ENCODE measurements around the gene SAFB. TPM values are rescaled to one million over a fixed set of nuclear protein-coding genes. Genes with fewer than 3 reads are reported as not detected.

SAFB gene
- polyA plus RNA-seq, 1 of the 3 experiments (the other 2 are of a cell fraction), result 90.0 TPM

DNA sequence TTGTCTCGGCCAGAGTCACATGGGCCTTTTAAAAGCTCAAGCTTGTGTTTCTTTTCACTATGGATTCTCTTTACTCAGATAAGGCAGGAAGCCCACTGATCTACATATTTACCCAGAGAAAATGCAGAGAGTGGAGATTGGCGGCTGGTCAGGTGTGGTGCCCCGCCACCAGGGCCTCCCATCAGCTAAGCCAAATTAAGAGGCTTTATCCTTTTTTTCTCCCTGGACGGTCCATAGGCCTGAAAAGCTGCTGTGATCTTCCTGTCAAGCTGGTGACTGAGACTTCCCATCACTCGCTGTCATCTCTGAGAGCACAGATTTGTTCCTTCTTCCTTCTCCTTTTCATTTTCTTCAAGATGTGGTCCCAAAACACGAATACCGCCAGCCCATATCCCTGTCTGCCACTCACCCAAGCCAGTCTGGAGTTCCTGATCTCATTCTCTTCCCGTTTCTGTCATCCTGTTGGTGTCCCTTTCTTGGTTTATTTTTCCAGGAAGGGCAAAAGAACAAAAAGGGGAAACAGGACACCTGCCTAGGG is 1.9 kb downstream of the SAFB start:
- Histone ChIP-seq H3K4me3 (ENCODE audit: low read depth in 2 of 2, low read length in 1 of 2) (peak overlapping the region; percentile 93 to 98), H3K36me3 (replicated peaks in 1 of 2; ENCODE audit: control insufficient read depth in 1 of 2, insufficient read depth in 2 of 2, low read length in 1 of 2) (peaks cover 53 to 58% of the 10 kb centered on the region in 2 experiments), H3K79me2 (ENCODE audit: insufficient read depth) (peaks cover 96% of the 10 kb centered on the region), H2AFZ (ENCODE audit: low read depth) (no peak overlapping the region), H3K4me1 (ENCODE audit: control insufficient read depth in 1 of 2, insufficient read depth in 2 of 2, low read depth in 1 of 2, low read length in 1 of 2) (peaks cover 10 to 34% of the 10 kb centered on the region in 2 experiments; a peak in 3 of 4 replicates), H3K9me2 (no peaks in the 10 kb centered on the region), H4K20me1 (ENCODE audit: insufficient read depth) (peaks cover 59% of the 10 kb centered on the region), H3K27ac (ENCODE audit: low read depth in 2 of 2, low read length in 1 of 2) (peak overlapping the region in 1 of 2 experiments; percentile 92; a peak in 1 of 4 replicates), H3K9me3 (no peaks in the 10 kb centered on the region), H3K27me3 (ENCODE audit: insufficient read depth) (no peaks in the 10 kb centered on the region), H3K4me2 (peak overlapping the region; percentile 85), H3F3A (replicated peaks; ENCODE audit: insufficient read depth) (no peaks in the 10 kb centered on the region), H3K9ac (peak overlapping the region; percentile 96; the same call in 1 of the 2 replicates)
- POLR2A ChIA-PET, result no interaction called here
- CTCF ChIA-PET, result no interaction called here
- 65% methylated on average over 8 of the region's 8 CpGs for WGBS (ENCODE audit: low lambda C conversion rate)
- TF ChIP-seq FOSL2 (IDR thresholded peaks at IDR 0.05; ENCODE audit: borderline replicate concordance, low read depth), result no peak
- TF ChIP-seq, protein P1, sequence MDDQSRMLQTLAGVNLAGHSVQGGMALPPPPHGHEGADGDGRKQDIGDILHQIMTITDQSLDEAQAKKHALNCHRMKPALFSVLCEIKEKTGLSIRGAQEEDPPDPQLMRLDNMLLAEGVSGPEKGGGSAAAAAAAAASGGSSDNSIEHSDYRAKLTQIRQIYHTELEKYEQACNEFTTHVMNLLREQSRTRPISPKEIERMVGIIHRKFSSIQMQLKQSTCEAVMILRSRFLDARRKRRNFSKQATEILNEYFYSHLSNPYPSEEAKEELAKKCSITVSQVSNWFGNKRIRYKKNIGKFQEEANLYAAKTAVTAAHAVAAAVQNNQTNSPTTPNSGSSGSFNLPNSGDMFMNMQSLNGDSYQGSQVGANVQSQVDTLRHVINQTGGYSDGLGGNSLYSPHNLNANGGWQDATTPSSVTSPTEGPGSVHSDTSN (IDR thresholded peaks at IDR 0.05), result no peak
- no peak for TF ChIP-seq POLR2AphosphoS5 (IDR thresholded peaks at IDR 0.05; ENCODE audit: low read depth, low read length)
- no peak for TF ChIP-seq FOXM1 (IDR thresholded peaks at IDR 0.05; ENCODE audit: low read depth)
- TF ChIP-seq, protein P2, sequence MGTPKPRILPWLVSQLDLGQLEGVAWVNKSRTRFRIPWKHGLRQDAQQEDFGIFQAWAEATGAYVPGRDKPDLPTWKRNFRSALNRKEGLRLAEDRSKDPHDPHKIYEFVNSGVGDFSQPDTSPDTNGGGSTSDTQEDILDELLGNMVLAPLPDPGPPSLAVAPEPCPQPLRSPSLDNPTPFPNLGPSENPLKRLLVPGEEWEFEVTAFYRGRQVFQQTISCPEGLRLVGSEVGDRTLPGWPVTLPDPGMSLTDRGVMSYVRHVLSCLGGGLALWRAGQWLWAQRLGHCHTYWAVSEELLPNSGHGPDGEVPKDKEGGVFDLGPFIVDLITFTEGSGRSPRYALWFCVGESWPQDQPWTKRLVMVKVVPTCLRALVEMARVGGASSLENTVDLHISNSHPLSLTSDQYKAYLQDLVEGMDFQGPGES (IDR thresholded peaks at IDR 0.05; ENCODE audit: low read depth, low read length), result no peak
- TF ChIP-seq SMC3 (IDR thresholded peaks at IDR 0.05; ENCODE audit: low read depth, low read length), result no peak
- no peak for TF ChIP-seq RFX5 (IDR thresholded peaks at IDR 0.05; ENCODE audit: low read length)
- no peak for TF ChIP-seq NRF1 (IDR thresholded peaks at IDR 0.05; ENCODE audit: low read depth, low read length)
- TF ChIP-seq EP300 (IDR thresholded peaks at IDR 0.05; ENCODE audit: borderline replicate concordance in 1 of 2, low read depth in 1 of 2, low read length in 1 of 2), result no peak
- TF ChIP-seq, protein P3, sequence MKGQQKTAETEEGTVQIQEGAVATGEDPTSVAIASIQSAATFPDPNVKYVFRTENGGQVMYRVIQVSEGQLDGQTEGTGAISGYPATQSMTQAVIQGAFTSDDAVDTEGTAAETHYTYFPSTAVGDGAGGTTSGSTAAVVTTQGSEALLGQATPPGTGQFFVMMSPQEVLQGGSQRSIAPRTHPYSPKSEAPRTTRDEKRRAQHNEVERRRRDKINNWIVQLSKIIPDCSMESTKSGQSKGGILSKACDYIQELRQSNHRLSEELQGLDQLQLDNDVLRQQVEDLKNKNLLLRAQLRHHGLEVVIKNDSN (IDR thresholded peaks at IDR 0.05; ENCODE audit: borderline replicate concordance, low read depth), result no peak
- TF ChIP-seq GABPA (IDR thresholded peaks at IDR 0.05; ENCODE audit: low read depth), result no peak
- no peak for TF ChIP-seq RXRA (IDR thresholded peaks at IDR 0.05; ENCODE audit: borderline replicate concordance, low read depth)
- DNase-seq, result no peak

DNA sequence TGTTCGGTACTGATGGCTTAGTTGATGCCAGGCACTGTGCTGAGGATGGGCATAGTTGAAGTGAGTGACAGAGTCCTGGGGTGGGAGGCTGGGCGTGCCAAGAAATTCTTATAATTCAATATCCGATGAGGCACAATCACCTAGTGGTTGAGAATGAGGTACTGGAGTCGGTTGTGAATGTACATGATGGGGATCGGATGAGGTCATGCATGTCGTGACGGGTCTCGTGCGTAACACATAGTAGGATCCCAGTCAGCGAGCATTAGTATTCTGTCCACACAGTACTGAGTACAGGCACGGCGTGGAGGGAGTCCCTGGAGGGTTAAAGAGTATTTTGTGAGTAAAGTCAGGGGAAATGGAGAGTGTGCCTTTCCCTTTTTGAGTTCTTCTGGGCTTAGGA is 2.8 kb downstream of the SAFB start:
- H3K27me3 ChIP-seq (ENCODE audit: insufficient read depth), result no peaks in the 10 kb centered on the region
- peaks cover 53% of the 10 kb centered on the region in 2 experiments for H3K36me3 ChIP-seq (replicated peaks in 1 of 2; ENCODE audit: control insufficient read depth in 1 of 2, insufficient read depth in 2 of 2, low read length in 1 of 2)
- ChIA-PET POLR2A (no interaction called here), CTCF (interaction anchor here (1.2 kb wide), 2 partner anchors 10 to 11 kb away, joined by 3 to 5 read pairs; no protein-coding TSS in a partner anchor)
- peaks cover 10 to 29% of the 10 kb centered on the region in 2 experiments; a peak in 3 of 4 replicates for H3K4me1 ChIP-seq (ENCODE audit: control insufficient read depth in 1 of 2, insufficient read depth in 2 of 2, low read depth in 1 of 2, low read length in 1 of 2)
- H3K79me2 ChIP-seq (ENCODE audit: insufficient read depth), result peaks cover 96% of the 10 kb centered on the region
- no peaks in the 10 kb centered on the region for H3K9me2 ChIP-seq
- no peaks in the 10 kb centered on the region for H3F3A ChIP-seq (replicated peaks; ENCODE audit: insufficient read depth)
- H3K27ac ChIP-seq (ENCODE audit: low read depth in 2 of 2, low read length in 1 of 2), result no peak overlapping the region
- peaks cover 66% of the 10 kb centered on the region for H4K20me1 ChIP-seq (ENCODE audit: insufficient read depth)
- H3K9ac ChIP-seq, result no peak overlapping the region
- H3K9me3 ChIP-seq, result no peaks in the 10 kb centered on the region
- no peak overlapping the region for H3K4me3 ChIP-seq (ENCODE audit: low read depth in 2 of 2, low read length in 1 of 2)
- no peak overlapping the region for H2AFZ ChIP-seq (ENCODE audit: low read depth)
- DNase-seq, result no peak
- 94% methylated on average over 12 of the region's 12 CpGs for WGBS (ENCODE audit: low lambda C conversion rate)
- peak overlapping the region; percentile 85; the same call in 1 of the 2 replicates for H3K4me2 ChIP-seq
- TF ChIP-seq SMC3 (IDR thresholded peaks at IDR 0.05; ENCODE audit: low read depth, low read length) (no peak), POLR2AphosphoS5 (IDR thresholded peaks at IDR 0.05; ENCODE audit: low read depth, low read length) (no peak), MXI1 (IDR thresholded peaks at IDR 0.05; ENCODE audit: low read depth, low read length) (no peak), TEAD4 (IDR thresholded peaks at IDR 0.05; ENCODE audit: borderline replicate concordance, insufficient read depth) (no peak), RXRA (IDR thresholded peaks at IDR 0.05; ENCODE audit: borderline replicate concordance, low read depth) (no peak), EP300 (IDR thresholded peaks at IDR 0.05; ENCODE audit: borderline replicate concordance in 1 of 2, low read depth in 1 of 2, low read length in 1 of 2) (no peak), NFIC (IDR thresholded peaks at IDR 0.05; ENCODE audit: borderline replicate concordance) (no peak), GABPA (IDR thresholded peaks at IDR 0.05; ENCODE audit: low read depth) (no peak), TCF12 (IDR thresholded peaks at IDR 0.05) (no peak), GATA2 (CRISPR knock-in tag; IDR thresholded peaks at IDR 0.05) (no peak), SIN3A (IDR thresholded peaks at IDR 0.05; ENCODE audit: borderline replicate concordance, low read depth, low read length) (no peak)
- TF ChIP-seq, protein P2 (IDR thresholded peaks at IDR 0.05; ENCODE audit: low read depth, low read length), result no peak
- TF ChIP-seq, protein P4, sequence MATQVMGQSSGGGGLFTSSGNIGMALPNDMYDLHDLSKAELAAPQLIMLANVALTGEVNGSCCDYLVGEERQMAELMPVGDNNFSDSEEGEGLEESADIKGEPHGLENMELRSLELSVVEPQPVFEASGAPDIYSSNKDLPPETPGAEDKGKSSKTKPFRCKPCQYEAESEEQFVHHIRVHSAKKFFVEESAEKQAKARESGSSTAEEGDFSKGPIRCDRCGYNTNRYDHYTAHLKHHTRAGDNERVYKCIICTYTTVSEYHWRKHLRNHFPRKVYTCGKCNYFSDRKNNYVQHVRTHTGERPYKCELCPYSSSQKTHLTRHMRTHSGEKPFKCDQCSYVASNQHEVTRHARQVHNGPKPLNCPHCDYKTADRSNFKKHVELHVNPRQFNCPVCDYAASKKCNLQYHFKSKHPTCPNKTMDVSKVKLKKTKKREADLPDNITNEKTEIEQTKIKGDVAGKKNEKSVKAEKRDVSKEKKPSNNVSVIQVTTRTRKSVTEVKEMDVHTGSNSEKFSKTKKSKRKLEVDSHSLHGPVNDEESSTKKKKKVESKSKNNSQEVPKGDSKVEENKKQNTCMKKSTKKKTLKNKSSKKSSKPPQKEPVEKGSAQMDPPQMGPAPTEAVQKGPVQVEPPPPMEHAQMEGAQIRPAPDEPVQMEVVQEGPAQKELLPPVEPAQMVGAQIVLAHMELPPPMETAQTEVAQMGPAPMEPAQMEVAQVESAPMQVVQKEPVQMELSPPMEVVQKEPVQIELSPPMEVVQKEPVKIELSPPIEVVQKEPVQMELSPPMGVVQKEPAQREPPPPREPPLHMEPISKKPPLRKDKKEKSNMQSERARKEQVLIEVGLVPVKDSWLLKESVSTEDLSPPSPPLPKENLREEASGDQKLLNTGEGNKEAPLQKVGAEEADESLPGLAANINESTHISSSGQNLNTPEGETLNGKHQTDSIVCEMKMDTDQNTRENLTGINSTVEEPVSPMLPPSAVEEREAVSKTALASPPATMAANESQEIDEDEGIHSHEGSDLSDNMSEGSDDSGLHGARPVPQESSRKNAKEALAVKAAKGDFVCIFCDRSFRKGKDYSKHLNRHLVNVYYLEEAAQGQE (IDR thresholded peaks at IDR 0.05; ENCODE audit: low read depth, low read length), result no peak
